Measurements from ENCODE around the gene NMNAT2.

DNA sequence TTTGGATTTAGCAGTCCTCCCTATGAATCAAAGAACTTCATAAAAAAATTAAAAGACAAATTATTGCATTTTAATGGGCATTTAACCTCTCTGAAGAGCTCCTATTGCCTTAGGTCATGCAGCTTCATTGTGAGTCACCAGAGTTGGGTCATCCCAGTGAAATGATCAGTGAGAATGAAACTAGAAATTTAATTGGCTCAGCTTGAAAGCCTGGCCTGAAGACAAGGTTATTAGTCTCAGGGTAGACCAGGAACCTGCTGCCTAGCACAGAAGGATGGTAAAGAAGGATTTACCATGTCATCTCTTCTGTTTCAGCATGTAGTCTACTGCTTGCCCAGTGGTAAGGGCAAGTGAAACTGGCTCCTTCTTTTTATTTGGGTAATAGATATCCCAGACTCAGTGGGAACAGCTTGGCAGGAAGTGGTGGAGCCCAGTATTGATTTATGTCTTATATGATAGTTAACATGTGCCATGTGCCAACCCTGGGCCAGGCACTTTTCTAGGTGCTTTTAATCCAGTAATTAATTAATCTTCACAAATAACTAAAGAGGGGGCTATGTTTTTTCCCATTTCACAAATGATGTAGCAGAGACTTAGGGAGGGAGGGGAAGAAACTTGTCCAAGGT lies 208.5 kb downstream of the NMNAT2 start:
- no peak for TF ChIP-seq POLR2A (IDR thresholded peaks at IDR 0.05)
- no peak for TF ChIP-seq CTCF (IDR thresholded peaks at IDR 0.05)

Measured in testis (tissue), 2 donors.